GM23248 (cell line): ENCODE measurements around the gene RNF39.

Source experiments
- EZH2 ChIP-seq: fragments of 200-600 bp; sonication (generic); IDR thresholded peaks from 2 replicates; pipeline ENCODE4 v1.6.1; 2018; ENCODE audit warnings: antibody characterized with exemption, mild to moderate bottlenecking; ENCODE audit not compliant: insufficient read depth, poor library complexity, severe bottlenecking
- EZH2phosphoT487 ChIP-seq: fragments of 200-600 bp; sonication (generic); IDR thresholded peaks from 2 replicates; pipeline ENCODE4 v1.6.1; 2018; ENCODE audit warnings: antibody characterized with exemption, moderate library complexity, mild to moderate bottlenecking, low read depth; ENCODE audit not compliant: insufficient read depth

- TF ChIP-seq EZH2phosphoT487 (no peak), EZH2 (no peak)
Measured at GRCh38 chr6:30067460-30068139, 8.0 kb downstream of the RNF39 start.
